C1 segment of cervical spinal cord (tissue), 14 donors: Measurements from ENCODE around the gene LMO4.
A peak's percentile ranks its signal among the peaks of the same experiment; 100 is the strongest.

Source experiments
- DNase-seq, 14 donors: peaks; one replicate each; lab custom pipeline; 2025; lab: John Stamatoyannopoulos, UW

The LMO4 gene

GRCh38 chr1:87327376-87328271 lies 1.1 kb upstream of the LMO4 start:
- peak in 2 of 14 donors; percentile 7 to 45 for DNase-seq

- DNase-seq = peak in 12 of 14 donors; percentile 29 to 72 (median 56)
These were observed 408 bp downstream of the LMO4 start for GRCh38 chr1:87329051-87329525.

GRCh38 chr1:87329526-87330056 lies 911 bp downstream of the LMO4 start:
- peak in 1 of 14 donors; percentile 55 for DNase-seq

- DNase-seq = peak in 10 of 14 donors; percentile 15 to 47 (median 30)
These were observed 1.6 kb downstream of the LMO4 start for GRCh38 chr1:87330057-87330884.

GRCh38 chr1:87330885-87331364 lies 2.2 kb downstream of the LMO4 start:
- peak in 2 of 14 donors; percentile 11 to 29 for DNase-seq

- peak in 13 of 14 donors; percentile 20 to 80 (median 68) for DNase-seq
These were observed 2.9 kb downstream of the LMO4 start for GRCh38 chr1:87331365-87332241.

- DNase-seq = peak in 2 of 14 donors; percentile 2 to 36
These were observed 5.1 kb downstream of the LMO4 start for GRCh38 chr1:87333692-87334347.

GRCh38 chr1:87334351-87335174 lies 5.9 kb downstream of the LMO4 start:
- DNase-seq = peak in 7 of 14 donors; percentile 26 to 65 (median 36)

GRCh38 chr1:87335175-87335884 lies 6.7 kb downstream of the LMO4 start:
- peak in 13 of 14 donors; percentile 25 to 78 (median 58) for DNase-seq

GRCh38 chr1:87336623-87337067 lies 8.0 kb downstream of the LMO4 start:
- no peak for DNase-seq

- no peak for DNase-seq
These were observed 8.9 kb downstream of the LMO4 start for GRCh38 chr1:87337606-87338005.

- no peak for DNase-seq
These were observed 9.9 kb downstream of the LMO4 start for GRCh38 chr1:87338566-87338965.

- DNase-seq = no peak
These were observed 15.6 kb downstream of the LMO4 start for GRCh38 chr1:87344231-87344630.

- DNase-seq = no peak
These were observed 17.6 kb downstream of the LMO4 start for GRCh38 chr1:87346130-87346814.

- no peak for DNase-seq
These were observed 19.8 kb downstream of the LMO4 start for GRCh38 chr1:87348341-87349019.

- DNase-seq = no peak
These were observed 20.4 kb downstream of the LMO4 start for GRCh38 chr1:87349036-87349435.

GRCh38 chr1:87355894-87356293 lies 27.2 kb downstream of the LMO4 start:
- DNase-seq = no peak
